ENCODE data around the gene FAT2.

The FAT2 gene

DNA sequence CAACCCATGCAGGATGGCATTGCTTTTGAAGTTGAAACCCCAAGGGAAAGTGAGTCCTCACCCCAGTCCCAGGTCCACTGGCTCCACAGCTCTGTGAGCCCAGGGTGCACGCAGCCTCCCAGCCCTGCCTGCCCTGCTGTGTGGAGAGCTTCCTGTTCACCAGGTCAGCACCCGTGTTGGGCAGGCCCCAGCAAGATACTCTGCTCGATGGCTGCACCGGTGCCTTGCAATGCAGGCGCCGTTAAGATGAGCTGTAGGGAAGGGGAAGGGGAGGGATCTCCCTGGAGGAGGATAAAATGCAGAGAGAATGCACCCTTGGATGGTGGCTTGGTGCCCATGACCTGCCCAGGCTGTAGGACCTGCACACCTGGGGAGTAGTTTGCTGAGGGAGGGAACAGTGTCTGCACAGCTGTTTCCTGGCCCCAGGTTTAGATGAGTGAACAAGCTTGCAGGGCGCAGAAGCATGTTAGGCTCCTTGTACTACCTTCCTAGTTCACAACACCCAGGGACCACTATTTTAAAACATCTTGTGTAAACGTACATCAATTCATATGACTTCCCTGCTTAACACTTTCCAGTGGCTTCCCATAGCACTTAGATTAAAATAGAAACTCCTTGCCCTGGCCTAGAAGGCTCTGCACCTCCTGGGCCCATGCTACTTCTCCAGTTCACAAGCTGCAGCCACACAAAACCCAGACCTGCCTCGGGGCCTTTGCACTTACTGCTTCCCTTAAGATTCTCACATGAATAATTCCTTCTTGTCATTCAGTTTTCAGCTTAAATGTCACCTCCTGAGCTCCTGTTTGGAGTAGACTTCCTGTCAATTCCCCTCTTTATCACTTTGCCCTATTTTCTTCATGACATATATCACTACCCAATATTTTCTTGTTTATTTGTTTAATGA is 19.6 kb downstream of the FAT2 start:
- no peak for DNase-seq (ENCODE audit: extremely low read depth, insufficient read length)
- Histone ChIP-seq H3K27me3 (replicated peaks; ENCODE audit: control insufficient read depth, insufficient read depth, low read length) (no peaks in the 10 kb centered on the region; the same call in 1 of the 2 replicates), H3K36me3 (ENCODE audit: control insufficient read depth, insufficient read depth, low read length) (no peaks in the 10 kb centered on the region), H3K4me3 (replicated peaks; ENCODE audit: low read depth, low read length) (no peak overlapping the region)
- TF ChIP-seq CTCF (IDR thresholded peaks at IDR 0.05; ENCODE audit: insufficient read depth, low read length, poor library complexity, severe bottlenecking): no peak

DNA sequence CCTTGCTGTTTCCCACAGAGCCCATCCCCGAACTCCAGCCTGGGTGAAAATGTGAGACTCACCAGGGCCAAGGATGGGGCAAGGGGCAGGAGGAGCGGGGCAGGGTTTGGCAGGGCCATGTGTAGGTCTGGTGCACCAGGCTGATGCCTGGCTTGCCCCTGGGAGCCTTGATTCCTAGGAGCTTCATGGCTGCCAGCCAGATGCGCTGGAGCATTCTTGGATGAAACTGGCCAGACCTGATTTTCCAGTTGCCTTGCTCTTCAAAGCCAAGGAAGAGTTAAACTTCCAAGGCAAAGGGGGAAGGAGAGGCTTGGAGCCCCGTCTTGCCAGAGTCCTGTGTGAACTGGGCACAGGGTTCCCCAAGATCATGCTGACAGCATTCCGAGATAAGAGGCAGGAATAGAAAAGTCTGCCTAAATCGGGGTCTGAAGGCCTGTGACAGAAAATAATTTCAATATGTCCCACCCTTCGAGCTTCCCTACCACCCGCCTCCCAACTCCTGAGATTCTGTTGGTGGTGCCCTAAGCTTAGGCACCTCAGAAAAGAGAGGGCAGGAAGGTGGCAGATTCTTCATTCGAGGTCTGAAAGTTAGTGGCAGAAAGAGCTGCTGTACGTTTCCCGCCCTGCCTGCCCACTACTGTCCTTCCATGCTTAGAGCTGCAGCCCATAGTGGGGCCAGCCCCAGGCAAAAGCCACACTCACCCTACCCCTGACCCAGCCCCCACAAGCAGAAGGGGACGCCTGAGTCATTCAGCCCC is 20.4 kb downstream of the FAT2 start:
- Histone ChIP-seq H3K27me3 (replicated peaks; ENCODE audit: control insufficient read depth, insufficient read depth, low read length) (no peaks in the 10 kb centered on the region; the same call in 1 of the 2 replicates), H3K4me3 (replicated peaks; ENCODE audit: low read depth, low read length) (no peak overlapping the region), H3K36me3 (ENCODE audit: control insufficient read depth, insufficient read depth, low read length) (no peaks in the 10 kb centered on the region)
- no peak for DNase-seq (ENCODE audit: extremely low read depth, insufficient read length)
- no peak for TF ChIP-seq CTCF (IDR thresholded peaks at IDR 0.05; ENCODE audit: insufficient read depth, low read length, poor library complexity, severe bottlenecking)

GRCh38 chr5:151570058-151570457 is 21.1 kb downstream of the FAT2 start:
- TF ChIP-seq CTCF (IDR thresholded peaks at IDR 0.05; ENCODE audit: insufficient read depth, low read length, poor library complexity, severe bottlenecking): no peak
- Histone ChIP-seq H3K4me3 (replicated peaks; ENCODE audit: low read depth, low read length) (no peak overlapping the region), H3K36me3 (ENCODE audit: control insufficient read depth, insufficient read depth, low read length) (no peaks in the 10 kb centered on the region), H3K27me3 (replicated peaks; ENCODE audit: control insufficient read depth, insufficient read depth, low read length) (no peaks in the 10 kb centered on the region; the same call in 1 of the 2 replicates)
- no peak for DNase-seq (ENCODE audit: extremely low read depth, insufficient read length)

- DNase-seq (ENCODE audit: extremely low read depth, insufficient read length): no peak
- H3K36me3 ChIP-seq (ENCODE audit: control insufficient read depth, insufficient read depth, low read length): no peaks in the 10 kb centered on the region
- H3K27me3 ChIP-seq (replicated peaks; ENCODE audit: control insufficient read depth, insufficient read depth, low read length): no peaks in the 10 kb centered on the region
- no peak overlapping the region for H3K4me3 ChIP-seq (replicated peaks; ENCODE audit: low read depth, low read length)
- TF ChIP-seq CTCF (IDR thresholded peaks at IDR 0.05; ENCODE audit: insufficient read depth, low read length, poor library complexity, severe bottlenecking): no peak
Observed at GRCh38 chr5:151569132-151570046, 21.7 kb downstream of the FAT2 start.

- no peak for TF ChIP-seq CTCF (IDR thresholded peaks at IDR 0.05; ENCODE audit: insufficient read depth, low read length, poor library complexity, severe bottlenecking)
- H3K27me3 ChIP-seq (replicated peaks; ENCODE audit: control insufficient read depth, insufficient read depth, low read length): no peaks in the 10 kb centered on the region
- no peak for DNase-seq (ENCODE audit: extremely low read depth, insufficient read length)
- no peak overlapping the region for H3K4me3 ChIP-seq (replicated peaks; ENCODE audit: low read depth, low read length)
- no peaks in the 10 kb centered on the region for H3K36me3 ChIP-seq (ENCODE audit: control insufficient read depth, insufficient read depth, low read length)
Observed at GRCh38 chr5:151568036-151568435, 23.1 kb downstream of the FAT2 start.
